SK-N-SH treated with all-trans-retinoic acid at 6 μM for 48 hours (cell line): ENCODE results near the gene TEX261.

ENCODE experiments used
- ATAC-seq: fragments of 200-7000 bp; cut with Tn5 transposase; 3 replicates; pipeline ENCODE4 v1.9.1; 2020; ENCODE audit warnings: mild to moderate bottlenecking, moderate library complexity
- ARNTL ChIP-seq: fragments of 450-650 bp; formaldehyde crosslinking; IDR thresholded peaks from 2 replicates; pipeline ENCODE4 v1.5.0; 2020; ENCODE audit warnings: low read depth, mild to moderate bottlenecking, moderate library complexity, borderline replicate concordance
- BACH2 ChIP-seq: fragments of 250-450 bp; sonication (Bioruptor Pico); IDR thresholded peaks from 2 replicates; pipeline ENCODE4 v1.9.0; 2021; ENCODE audit warnings: mild to moderate bottlenecking, borderline replicate concordance
- CREB5 ChIP-seq: fragments of 250-450 bp; sonication (Bioruptor Pico); IDR thresholded peaks from 2 replicates; pipeline ENCODE4 v1.5.1; 2020; ENCODE audit warnings: low read depth, mild to moderate bottlenecking, moderate library complexity
- CSDC2 ChIP-seq: fragments of 250-450 bp; sonication (Bioruptor Pico); IDR thresholded peaks from 2 replicates; pipeline ENCODE4 v1.5.0; 2020; ENCODE audit warnings: mild to moderate bottlenecking, moderate library complexity
- ESRRG ChIP-seq: fragments of 250-450 bp; sonication (Bioruptor Pico); IDR thresholded peaks from 2 replicates; pipeline ENCODE4 v1.6.1; 2021; ENCODE audit warnings: mild to moderate bottlenecking
- GLIS3 ChIP-seq: fragments of 250-450 bp; sonication (Bioruptor Pico); IDR thresholded peaks from 2 replicates; pipeline ENCODE4 v1.5.0; 2020; ENCODE audit warnings: mild to moderate bottlenecking, moderate library complexity
- ISL1 ChIP-seq: fragments of 250-450 bp; sonication (Bioruptor Pico); IDR thresholded peaks from 2 replicates; pipeline ENCODE4 v2.1.2; 2022; ENCODE audit warnings: mild to moderate bottlenecking, moderate library complexity
- PATZ1 ChIP-seq: fragments of 250-450 bp; sonication (Bioruptor Pico); IDR thresholded peaks from 2 replicates; pipeline ENCODE4 v1.8.0; 2020; ENCODE audit warnings: mild to moderate bottlenecking, moderate library complexity, borderline replicate concordance
- PPARA ChIP-seq: fragments of 250-450 bp; sonication (Bioruptor Pico); IDR thresholded peaks from 2 replicates; pipeline ENCODE4 v1.5.0; 2020; ENCODE audit warnings: mild to moderate bottlenecking, borderline replicate concordance
- RARB ChIP-seq: fragments of 250-450 bp; sonication (Bioruptor Pico); IDR thresholded peaks from 2 replicates; pipeline ENCODE4 v1.8.0; 2021; ENCODE audit warnings: mild to moderate bottlenecking, moderate library complexity
- SNAI2 ChIP-seq: fragments of 250-450 bp; sonication (Bioruptor Pico); IDR thresholded peaks from 2 replicates; pipeline ENCODE4 v1.5.0; 2020; ENCODE audit warnings: mild to moderate bottlenecking, moderate library complexity
- TCF4 ChIP-seq: fragments of 250-450 bp; sonication (Bioruptor Pico); IDR thresholded peaks from 2 replicates; pipeline ENCODE4 v1.8.0; 2021; ENCODE audit warnings: mild to moderate bottlenecking, moderate library complexity, borderline replicate concordance
- TOX ChIP-seq: fragments of 250-450 bp; sonication (Bioruptor Pico); IDR thresholded peaks from 2 replicates; pipeline ENCODE4 v1.8.0; 2021; ENCODE audit warnings: mild to moderate bottlenecking, moderate library complexity, borderline replicate concordance
- TSHZ2 ChIP-seq: fragments of 250-450 bp; sonication (Bioruptor Pico); IDR thresholded peaks from 2 replicates; pipeline ENCODE4 v1.5.0; 2020; ENCODE audit warnings: mild to moderate bottlenecking, moderate library complexity
- ZC3H10 ChIP-seq: fragments of 250-450 bp; sonication (Bioruptor Pico); IDR thresholded peaks from 2 replicates; pipeline ENCODE4 v1.5.1; 2021; ENCODE audit warnings: mild to moderate bottlenecking, moderate library complexity
- ZFP3 ChIP-seq: fragments of 250-450 bp; sonication (Bioruptor Pico); IDR thresholded peaks from 2 replicates; pipeline ENCODE4 v1.5.0; 2020; ENCODE audit warnings: mild to moderate bottlenecking, moderate library complexity
- ZFP30 ChIP-seq: fragments of 450-650 bp; formaldehyde crosslinking; IDR thresholded peaks from 2 replicates; pipeline ENCODE4 v1.5.0; 2022; ENCODE audit warnings: mild to moderate bottlenecking, moderate library complexity
- ZNF565 ChIP-seq: fragments of 450-650 bp; formaldehyde crosslinking; conservative IDR thresholded peaks from 2 replicates; pipeline ENCODE4 v1.5.0; 2020; ENCODE audit warnings: low read depth, mild to moderate bottlenecking, moderate library complexity
- ZNF70 ChIP-seq: fragments of 450-650 bp; formaldehyde crosslinking; IDR thresholded peaks from 2 replicates; pipeline ENCODE4 v1.5.0; 2020; ENCODE audit warnings: mild to moderate bottlenecking, moderate library complexity
- ZNF8 ChIP-seq: fragments of 450-650 bp; formaldehyde crosslinking; IDR thresholded peaks from 2 replicates; pipeline ENCODE4 v1.5.0; 2020; ENCODE audit warnings: mild to moderate bottlenecking, moderate library complexity

The TEX261 gene

GRCh38 chr2:70962211-70962884 is 32.3 kb downstream of the TEX261 start:
- no peak for ATAC-seq
- TF ChIP-seq ZNF565 (CRISPR knock-in tag) (no peak), CREB5 (CRISPR knock-in tag) (no peak), ZC3H10 (CRISPR knock-in tag) (no peak), ZNF70 (no peak), TCF4 (no peak), ZNF8 (CRISPR knock-in tag) (no peak), RARB (no peak), TOX (no peak), CSDC2 (CRISPR knock-in tag) (no peak), ESRRG (CRISPR knock-in tag) (no peak), BACH2 (CRISPR knock-in tag) (no peak), TSHZ2 (CRISPR knock-in tag) (no peak), ZFP30 (no peak), PATZ1 (no peak), ZFP3 (no peak), ISL1 (CRISPR knock-in tag) (no peak), ARNTL (CRISPR knock-in tag) (no peak), SNAI2 (no peak), GLIS3 (CRISPR knock-in tag) (no peak), PPARA (CRISPR knock-in tag) (no peak)

GRCh38 chr2:70961648-70961994 is 33.1 kb downstream of the TEX261 start:
- TF ChIP-seq ESRRG (CRISPR knock-in tag) (no peak), BACH2 (CRISPR knock-in tag) (no peak), ZNF8 (CRISPR knock-in tag) (no peak), SNAI2 (no peak), ZFP30 (no peak), TSHZ2 (CRISPR knock-in tag) (no peak), TOX (no peak), ZC3H10 (CRISPR knock-in tag) (no peak)
- no peak for ATAC-seq

- ATAC-seq, result no peak
- TF ChIP-seq ARNTL (CRISPR knock-in tag), result no peak
These were observed 33.6 kb downstream of the TEX261 start for GRCh38 chr2:70960833-70961647.
